ACC112 (cell line): ENCODE results near the gene PTPN23.

ENCODE experiments used
- H2AFZ ChIP-seq: fragments of 200-600 bp; sonication (generic); one replicate; pipeline ENCODE4 v1.6.0; 2017; ENCODE audit warnings: antibody characterized with exemption, low read length; ENCODE audit not compliant: unreplicated experiment
- H3K27ac ChIP-seq: fragments of 200-600 bp; sonication (generic); 2 replicates; pipeline ENCODE4 v1.5.1; 2014; ENCODE audit warnings: low read depth, mild to moderate bottlenecking, antibody characterized with exemption, low read length, moderate library complexity
- H3K27me3 ChIP-seq: fragments of 200-600 bp; sonication (generic); 2 replicates; pipeline ENCODE4 v1.6.1; 2014; ENCODE audit warnings: mild to moderate bottlenecking, antibody characterized with exemption, low read length, moderate library complexity, mixed read lengths; ENCODE audit not compliant: insufficient read depth
- H3K36me3 ChIP-seq: fragments of 200-600 bp; sonication (generic); 2 replicates; pipeline ENCODE4 v1.6.1; 2016; ENCODE audit warnings: mild to moderate bottlenecking, antibody characterized with exemption, low read length, moderate library complexity, mixed read lengths; ENCODE audit not compliant: insufficient read depth
- H3K4me1 ChIP-seq: fragments of 200-600 bp; sonication (generic); one replicate; pipeline ENCODE4 v1.6.1; 2016; ENCODE audit warnings: low read length, mixed read lengths; ENCODE audit not compliant: insufficient read depth, unreplicated experiment, control insufficient read depth
- H3K4me3 ChIP-seq: fragments of 200-600 bp; sonication (generic); 2 replicates; pipeline ENCODE4 v1.5.1; 2014; ENCODE audit warnings: mild to moderate bottlenecking, low read depth, low read length
- H3K79me2 ChIP-seq: fragments of 200-600 bp; sonication (generic); one replicate; pipeline ENCODE4 v1.6.0; 2016; ENCODE audit warnings: low read length; ENCODE audit not compliant: control insufficient read depth, unreplicated experiment, insufficient read depth

Gene PTPN23

GRCh38 chr3:47428662-47429061 is 47.8 kb downstream of the PTPN23 start:
- H3K79me2 ChIP-seq, result no peaks in the 10 kb centered on the region
- H3K4me3 ChIP-seq, result no peak overlapping the region
- no peaks in the 10 kb centered on the region for H3K27me3 ChIP-seq
- no peak overlapping the region for H2AFZ ChIP-seq
- H3K36me3 ChIP-seq, result peaks cover 10% of the 10 kb centered on the region; the same call in 1 of the 2 replicates
- H3K4me1 ChIP-seq, result no peaks in the 10 kb centered on the region
- no peak overlapping the region for H3K27ac ChIP-seq

- no peak overlapping the region for H3K4me3 ChIP-seq
- no peaks in the 10 kb centered on the region for H3K27me3 ChIP-seq
- no peaks in the 10 kb centered on the region for H3K4me1 ChIP-seq
- no peaks in the 10 kb centered on the region for H3K79me2 ChIP-seq
- no peak overlapping the region for H3K27ac ChIP-seq
- peaks cover 13% of the 10 kb centered on the region; the same call in 1 of the 2 replicates for H3K36me3 ChIP-seq
- H2AFZ ChIP-seq, result no peak overlapping the region
Measured at GRCh38 chr3:47429476-47430270, 48.9 kb downstream of the PTPN23 start.

GRCh38 chr3:47430606-47431005 is 49.8 kb downstream of the PTPN23 start:
- H3K79me2 ChIP-seq, result no peaks in the 10 kb centered on the region
- H2AFZ ChIP-seq, result no peak overlapping the region
- H3K27ac ChIP-seq, result no peak overlapping the region
- no peaks in the 10 kb centered on the region for H3K27me3 ChIP-seq
- no peaks in the 10 kb centered on the region for H3K4me1 ChIP-seq
- H3K4me3 ChIP-seq, result no peak overlapping the region
- H3K36me3 ChIP-seq, result peaks cover 13% of the 10 kb centered on the region; the same call in 1 of the 2 replicates

GRCh38 chr3:47431225-47431624 is 50.4 kb downstream of the PTPN23 start:
- H2AFZ ChIP-seq, result no peak overlapping the region
- peaks cover 13% of the 10 kb centered on the region; the same call in 1 of the 2 replicates for H3K36me3 ChIP-seq
- no peak overlapping the region for H3K27ac ChIP-seq
- H3K4me3 ChIP-seq, result no peak overlapping the region
- H3K27me3 ChIP-seq, result no peaks in the 10 kb centered on the region
- no peaks in the 10 kb centered on the region for H3K79me2 ChIP-seq
- H3K4me1 ChIP-seq, result no peaks in the 10 kb centered on the region

- H3K79me2 ChIP-seq, result no peaks in the 10 kb centered on the region
- H3K4me1 ChIP-seq, result no peaks in the 10 kb centered on the region
- H2AFZ ChIP-seq, result no peak overlapping the region
- no peak overlapping the region for H3K27ac ChIP-seq
- H3K27me3 ChIP-seq, result no peaks in the 10 kb centered on the region
- H3K4me3 ChIP-seq, result no peak overlapping the region
- H3K36me3 ChIP-seq, result peaks cover 13% of the 10 kb centered on the region; the same call in 1 of the 2 replicates
Measured at GRCh38 chr3:47432673-47433072, 51.9 kb downstream of the PTPN23 start.

GRCh38 chr3:47433796-47434195 is 53.0 kb downstream of the PTPN23 start:
- no peak overlapping the region for H3K4me3 ChIP-seq
- no peak overlapping the region for H2AFZ ChIP-seq
- H3K27me3 ChIP-seq, result no peaks in the 10 kb centered on the region
- no peaks in the 10 kb centered on the region for H3K4me1 ChIP-seq
- H3K79me2 ChIP-seq, result no peaks in the 10 kb centered on the region
- no peak overlapping the region for H3K27ac ChIP-seq
- peaks cover 13% of the 10 kb centered on the region; the same call in 1 of the 2 replicates for H3K36me3 ChIP-seq

GRCh38 chr3:47434849-47435248 is 54.0 kb downstream of the PTPN23 start:
- H3K36me3 ChIP-seq, result peaks cover 13% of the 10 kb centered on the region; the same call in 1 of the 2 replicates
- H3K79me2 ChIP-seq, result no peaks in the 10 kb centered on the region
- no peak overlapping the region for H3K4me3 ChIP-seq
- no peaks in the 10 kb centered on the region for H3K4me1 ChIP-seq
- H3K27me3 ChIP-seq, result no peaks in the 10 kb centered on the region
- H2AFZ ChIP-seq, result no peak overlapping the region
- H3K27ac ChIP-seq, result no peak overlapping the region

- H3K79me2 ChIP-seq, result no peaks in the 10 kb centered on the region
- H3K4me3 ChIP-seq, result no peak overlapping the region
- no peak overlapping the region for H3K27ac ChIP-seq
- H3K4me1 ChIP-seq, result no peaks in the 10 kb centered on the region
- H3K27me3 ChIP-seq, result no peaks in the 10 kb centered on the region
- peaks cover 13% of the 10 kb centered on the region; the same call in 1 of the 2 replicates for H3K36me3 ChIP-seq
- no peak overlapping the region for H2AFZ ChIP-seq
Measured at GRCh38 chr3:47436180-47436579, 55.4 kb downstream of the PTPN23 start.

- Histone ChIP-seq H3K27me3 (no peaks in the 10 kb centered on the region), H3K4me3 (no peak overlapping the region), H3K36me3 (no peaks in the 10 kb centered on the region), H3K4me1 (peaks cover 4% of the 10 kb centered on the region), H3K79me2 (peaks cover 8% of the 10 kb centered on the region), H2AFZ (no peak overlapping the region), H3K27ac (no peak overlapping the region)
Measured at GRCh38 chr3:47440131-47440530, 59.3 kb downstream of the PTPN23 start.

GRCh38 chr3:47441796-47442551 is 61.2 kb downstream of the PTPN23 start:
- no peak overlapping the region for H3K4me3 ChIP-seq
- H3K36me3 ChIP-seq, result no peaks in the 10 kb centered on the region
- H3K4me1 ChIP-seq, result peaks cover 4% of the 10 kb centered on the region
- no peaks in the 10 kb centered on the region for H3K27me3 ChIP-seq
- H3K27ac ChIP-seq, result no peak overlapping the region
- H3K79me2 ChIP-seq, result peaks cover 12% of the 10 kb centered on the region
- H2AFZ ChIP-seq, result no peak overlapping the region
